GM23338 (cell line): ENCODE results near the gene POLD2. TPM values are rescaled to one million over a fixed set of nuclear protein-coding genes. Genes with fewer than 3 reads are reported as not detected.

Experiments
- ATAC-seq: fragments of 200-7000 bp; cut with Tn5 transposase; 3 replicates; pipeline ENCODE4 v1.9.1; 2020
- DNase-seq: peaks from one replicate; pipeline ENCODE4 v3.0.0-alpha.2; 2015; ENCODE audit warnings: low spot score
- H2AFZ ChIP-seq: fragments of 200-600 bp; sonication (generic); 2 replicates; pipeline ENCODE4 v1.8.0; 2016; ENCODE audit warnings: antibody characterized with exemption, mild to moderate bottlenecking, moderate library complexity
- H3F3A ChIP-seq: fragments of 200-600 bp; sonication (generic); replicated peaks from 2 replicates; pipeline ENCODE4 v1.8.0; 2017; ENCODE audit warnings: antibody characterized with exemption, mixed run types, low read depth
- H3K27ac ChIP-seq: fragments of 200-600 bp; sonication (generic); 2 replicates; pipeline ENCODE4 v1.6.1; 2016; ENCODE audit warnings: low read depth
- H3K27me3 ChIP-seq: fragments of 200-600 bp; sonication (generic); 2 replicates; pipeline ENCODE4 v1.8.0; 2016; ENCODE audit warnings: mild to moderate bottlenecking, mixed run types, moderate library complexity; ENCODE audit not compliant: insufficient read depth
- H3K36me3 ChIP-seq: fragments of 200-600 bp; sonication (generic); 2 replicates; pipeline ENCODE4 v1.8.0; 2016; ENCODE audit warnings: mild to moderate bottlenecking; ENCODE audit not compliant: insufficient read depth
- H3K4me1 ChIP-seq: fragments of 200-600 bp; sonication (generic); 2 replicates; pipeline ENCODE4 v1.8.0; 2016; ENCODE audit warnings: mild to moderate bottlenecking, moderate library complexity; ENCODE audit not compliant: insufficient read depth
- H3K4me2 ChIP-seq: fragments of 200-600 bp; sonication (generic); 2 replicates; pipeline ENCODE4 v1.7.1; 2017; ENCODE audit warnings: mixed run types
- H3K4me3 ChIP-seq: fragments of 200-600 bp; sonication (generic); 2 replicates; pipeline ENCODE4 v1.6.1; 2016; ENCODE audit warnings: mixed run types
- H3K79me2 ChIP-seq: fragments of 200-600 bp; sonication (generic); replicated peaks from 2 replicates; pipeline ENCODE4 v1.8.0; 2017; ENCODE audit warnings: mild to moderate bottlenecking; ENCODE audit not compliant: insufficient read depth
- H3K9me2 ChIP-seq: fragments of 200-600 bp; sonication (generic); 2 replicates; pipeline ENCODE4 v1.8.0; 2017; ENCODE audit not compliant: insufficient read depth
- H4K20me1 ChIP-seq: fragments of 200-600 bp; sonication (generic); replicated peaks from 2 replicates; pipeline ENCODE4 v1.8.0; 2017; ENCODE audit warnings: mild to moderate bottlenecking; ENCODE audit not compliant: insufficient read depth
- H3K27ac Mint-ChIP-seq: 2 replicates; pipeline ENCODE4 v1.8.0; 2020; ENCODE audit warnings: inconsistent platforms, mild to moderate bottlenecking, moderate library complexity, mixed read lengths
- H3K27me3 Mint-ChIP-seq: 3 replicates; pipeline ENCODE4 v1.8.0; 2022; ENCODE audit warnings: low read depth, mild to moderate bottlenecking, moderate library complexity, mixed read lengths, inconsistent platforms; ENCODE audit not compliant: insufficient read depth, poor library complexity
- H3K36me3 Mint-ChIP-seq: 3 replicates; pipeline ENCODE4 v1.8.0; 2021; ENCODE audit warnings: low read depth, mild to moderate bottlenecking, inconsistent platforms, moderate library complexity, mixed read lengths
- H3K4me1 Mint-ChIP-seq: 3 replicates; pipeline ENCODE4 v1.8.0; 2020; ENCODE audit warnings: mild to moderate bottlenecking, inconsistent platforms, mixed read lengths
- H3K4me3 Mint-ChIP-seq: 3 replicates; pipeline ENCODE4 v1.8.0; 2021; ENCODE audit warnings: moderate library complexity, mild to moderate bottlenecking, inconsistent platforms, mixed read lengths
- H3K9me3 Mint-ChIP-seq: 3 replicates; pipeline ENCODE4 v1.8.0; 2020; ENCODE audit warnings: moderate library complexity, mild to moderate bottlenecking, inconsistent platforms, mixed read lengths
- CREB1 ChIP-seq: fragments of 250-450 bp; sonication (Bioruptor Pico); IDR thresholded peaks from 2 replicates; pipeline ENCODE4 v1.5.0; 2020; ENCODE audit warnings: low read depth, mild to moderate bottlenecking, moderate library complexity
- ETS1 ChIP-seq: IDR thresholded peaks from 2 replicates; pipeline ENCODE4 v1.6.1; 2016; ENCODE audit warnings: antibody characterized with exemption
- EZH2 ChIP-seq: fragments of 200-600 bp; sonication (generic); IDR thresholded peaks from one replicate; pipeline ENCODE4 v1.8.0; 2017; ENCODE audit warnings: antibody characterized with exemption, mild to moderate bottlenecking, low read depth; ENCODE audit not compliant: unreplicated experiment
- EZH2phosphoT487 ChIP-seq: fragments of 200-600 bp; sonication (generic); IDR thresholded peaks from one replicate; pipeline ENCODE4 v1.8.1; 2018; ENCODE audit warnings: antibody characterized with exemption; ENCODE audit not compliant: unreplicated experiment
- JUNB ChIP-seq: IDR thresholded peaks from one replicate; pipeline ENCODE4 v1.6.1; 2016; ENCODE audit warnings: antibody characterized with exemption; ENCODE audit not compliant: unreplicated experiment
- NANOG ChIP-seq: IDR thresholded peaks from 2 replicates; pipeline ENCODE4 v1.6.1; 2016; ENCODE audit warnings: antibody characterized with exemption, borderline replicate concordance
- POLR2AphosphoS5 ChIP-seq: IDR thresholded peaks from 2 replicates; pipeline ENCODE4 v1.6.1; 2016; ENCODE audit warnings: antibody characterized with exemption, low read depth
- STAT1 ChIP-seq: IDR thresholded peaks from one replicate; pipeline ENCODE4 v1.6.1; 2016; ENCODE audit warnings: antibody characterized with exemption; ENCODE audit not compliant: unreplicated experiment
- ZNF114 ChIP-seq: fragments of 250-450 bp; sonication (Bioruptor Pico); IDR thresholded peaks from 2 replicates; pipeline ENCODE4 v1.5.0; 2020; ENCODE audit warnings: mild to moderate bottlenecking, moderate library complexity
- ZNF331 ChIP-seq: fragments of 250-450 bp; sonication (Bioruptor Pico); IDR thresholded peaks from 2 replicates; pipeline ENCODE4 v1.5.0; 2020; ENCODE audit warnings: low read depth, mild to moderate bottlenecking, moderate library complexity
- ZNF462 ChIP-seq: fragments of 250-450 bp; sonication (Bioruptor Pico); IDR thresholded peaks from 2 replicates; pipeline ENCODE4 v1.5.0; 2020; ENCODE audit warnings: mild to moderate bottlenecking, moderate library complexity
- polyA plus RNA-seq: library from polyadenylated mRNA; unstranded; fragments of >200 nt; fragmentation: Nextera tagmentation; extraction: Ambion mirVana; gene quantifications from 2 replicates; pipeline ENCODE4 v1.2.1, GENCODE V29; 2016
- total RNA-seq: library from RNA; depleted of rRNA; stranded (reverse); fragments of >200 nt; shearing (Covaris generic); gene quantifications from 2 replicates; pipeline ENCODE4 v1.2.3, GENCODE V29; 2014
- TF ChIP-seq, protein P1 (sequence below): IDR thresholded peaks from one replicate; pipeline ENCODE4 v1.6.1; 2018; ENCODE audit warnings: antibody characterized with exemption; ENCODE audit not compliant: unreplicated experiment
- TF ChIP-seq, protein P2 (sequence below), 2 experiments: fragments of 200-600 bp in 1 of 2; sonication (generic) in 1 of 2; conservative IDR thresholded peaks; 2 replicates each; pipeline versions ENCODE4 v1.5.1 to v1.6.1; 2016 to 2017; ENCODE audit warnings: antibody characterized with exemption in 2 of 2, low read depth in 2 of 2, mild to moderate bottlenecking in 2 of 2, moderate library complexity in 1 of 2

Gene POLD2
- total and polyA plus RNA-seq, 2 experiments from 2014 or later = 101 to 127 TPM

GRCh38 chr7:44079331-44080021 lies 43.9 kb downstream of the POLD2 start:
- no peak overlapping the region for H3K4me3 Mint-ChIP-seq
- no peak overlapping the region for H3K4me2 ChIP-seq
- no peaks in the 10 kb centered on the region for H3K9me2 ChIP-seq
- H3K27ac Mint-ChIP-seq = no peak overlapping the region
- peaks cover 4% of the 10 kb centered on the region for H3K4me1 ChIP-seq
- H3K79me2 ChIP-seq = no peaks in the 10 kb centered on the region
- TF ChIP-seq NANOG (no peak), ETS1 (no peak), ZNF462 (no peak), CREB1 (CRISPR knock-in tag) (no peak), POLR2AphosphoS5 (no peak), EZH2phosphoT487 (no peak), ZNF114 (no peak), STAT1 (no peak), JUNB (no peak), EZH2 (no peak), ZNF331 (CRISPR knock-in tag) (no peak)
- TF ChIP-seq, protein P1, sequence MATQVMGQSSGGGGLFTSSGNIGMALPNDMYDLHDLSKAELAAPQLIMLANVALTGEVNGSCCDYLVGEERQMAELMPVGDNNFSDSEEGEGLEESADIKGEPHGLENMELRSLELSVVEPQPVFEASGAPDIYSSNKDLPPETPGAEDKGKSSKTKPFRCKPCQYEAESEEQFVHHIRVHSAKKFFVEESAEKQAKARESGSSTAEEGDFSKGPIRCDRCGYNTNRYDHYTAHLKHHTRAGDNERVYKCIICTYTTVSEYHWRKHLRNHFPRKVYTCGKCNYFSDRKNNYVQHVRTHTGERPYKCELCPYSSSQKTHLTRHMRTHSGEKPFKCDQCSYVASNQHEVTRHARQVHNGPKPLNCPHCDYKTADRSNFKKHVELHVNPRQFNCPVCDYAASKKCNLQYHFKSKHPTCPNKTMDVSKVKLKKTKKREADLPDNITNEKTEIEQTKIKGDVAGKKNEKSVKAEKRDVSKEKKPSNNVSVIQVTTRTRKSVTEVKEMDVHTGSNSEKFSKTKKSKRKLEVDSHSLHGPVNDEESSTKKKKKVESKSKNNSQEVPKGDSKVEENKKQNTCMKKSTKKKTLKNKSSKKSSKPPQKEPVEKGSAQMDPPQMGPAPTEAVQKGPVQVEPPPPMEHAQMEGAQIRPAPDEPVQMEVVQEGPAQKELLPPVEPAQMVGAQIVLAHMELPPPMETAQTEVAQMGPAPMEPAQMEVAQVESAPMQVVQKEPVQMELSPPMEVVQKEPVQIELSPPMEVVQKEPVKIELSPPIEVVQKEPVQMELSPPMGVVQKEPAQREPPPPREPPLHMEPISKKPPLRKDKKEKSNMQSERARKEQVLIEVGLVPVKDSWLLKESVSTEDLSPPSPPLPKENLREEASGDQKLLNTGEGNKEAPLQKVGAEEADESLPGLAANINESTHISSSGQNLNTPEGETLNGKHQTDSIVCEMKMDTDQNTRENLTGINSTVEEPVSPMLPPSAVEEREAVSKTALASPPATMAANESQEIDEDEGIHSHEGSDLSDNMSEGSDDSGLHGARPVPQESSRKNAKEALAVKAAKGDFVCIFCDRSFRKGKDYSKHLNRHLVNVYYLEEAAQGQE = no peak
- TF ChIP-seq, protein P2, sequence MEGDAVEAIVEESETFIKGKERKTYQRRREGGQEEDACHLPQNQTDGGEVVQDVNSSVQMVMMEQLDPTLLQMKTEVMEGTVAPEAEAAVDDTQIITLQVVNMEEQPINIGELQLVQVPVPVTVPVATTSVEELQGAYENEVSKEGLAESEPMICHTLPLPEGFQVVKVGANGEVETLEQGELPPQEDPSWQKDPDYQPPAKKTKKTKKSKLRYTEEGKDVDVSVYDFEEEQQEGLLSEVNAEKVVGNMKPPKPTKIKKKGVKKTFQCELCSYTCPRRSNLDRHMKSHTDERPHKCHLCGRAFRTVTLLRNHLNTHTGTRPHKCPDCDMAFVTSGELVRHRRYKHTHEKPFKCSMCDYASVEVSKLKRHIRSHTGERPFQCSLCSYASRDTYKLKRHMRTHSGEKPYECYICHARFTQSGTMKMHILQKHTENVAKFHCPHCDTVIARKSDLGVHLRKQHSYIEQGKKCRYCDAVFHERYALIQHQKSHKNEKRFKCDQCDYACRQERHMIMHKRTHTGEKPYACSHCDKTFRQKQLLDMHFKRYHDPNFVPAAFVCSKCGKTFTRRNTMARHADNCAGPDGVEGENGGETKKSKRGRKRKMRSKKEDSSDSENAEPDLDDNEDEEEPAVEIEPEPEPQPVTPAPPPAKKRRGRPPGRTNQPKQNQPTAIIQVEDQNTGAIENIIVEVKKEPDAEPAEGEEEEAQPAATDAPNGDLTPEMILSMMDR (conservative IDR thresholded peaks at IDR 0.05; ENCODE audit: low read depth in 2 of 2) = no peak
- H3K36me3 Mint-ChIP-seq = peaks cover 29% of the 10 kb centered on the region
- ATAC-seq (no peak), DNase-seq (no peak)
- no peak overlapping the region for H2AFZ ChIP-seq
- H3K4me3 ChIP-seq = no peak overlapping the region
- no peaks in the 10 kb centered on the region; the same call in 1 of the 2 replicates for H4K20me1 ChIP-seq
- H3K4me1 Mint-ChIP-seq = peaks cover 13% of the 10 kb centered on the region
- H3K27me3 ChIP-seq = peaks cover 4% of the 10 kb centered on the region; the same call in 1 of the 2 replicates
- H3K36me3 ChIP-seq = no peaks in the 10 kb centered on the region
- H3K27me3 Mint-ChIP-seq = peaks cover 24% of the 10 kb centered on the region
- H3K27ac ChIP-seq = no peak overlapping the region
- no peaks in the 10 kb centered on the region; the same call in 1 of the 2 replicates for H3F3A ChIP-seq
- no peaks in the 10 kb centered on the region for H3K9me3 Mint-ChIP-seq
